GM21723 (cell line): Measurements from ENCODE around the gene RBM48.
"Not testable (repeated sequence)": the region's sequence is repeated elsewhere in the genome, so short reads cannot be mapped to it uniquely, and the experiment has no call there.

Source experiments
- ATAC-seq: cut with Tn5 transposase; IDR thresholded peaks from one replicate; pipeline ENCODE4 v1.9.1; 2021; ENCODE audit warnings: mild to moderate bottlenecking, moderate library complexity; ENCODE audit not compliant: unreplicated experiment

RBM48 gene

DNA sequence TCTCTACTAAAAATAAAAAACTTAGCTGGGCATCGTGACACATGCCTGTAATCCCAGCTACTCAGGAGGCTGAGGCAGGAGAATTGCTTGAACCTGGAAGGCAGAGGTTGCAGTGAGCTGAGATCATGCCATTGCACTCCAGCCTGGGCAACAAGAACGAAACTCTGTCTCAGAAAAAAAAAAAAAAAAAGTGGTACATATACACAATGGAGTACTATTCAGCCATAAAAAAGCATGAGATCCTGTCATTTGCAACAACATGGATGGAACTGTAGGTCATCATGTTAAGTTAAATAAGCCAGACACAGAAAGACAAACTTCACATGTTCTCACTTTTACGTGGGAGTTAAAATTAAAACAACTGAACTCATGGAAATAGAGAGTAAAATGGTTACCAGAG lies 14.9 kb downstream of the RBM48 start:
- not testable (repeated sequence) for ATAC-seq

DNA sequence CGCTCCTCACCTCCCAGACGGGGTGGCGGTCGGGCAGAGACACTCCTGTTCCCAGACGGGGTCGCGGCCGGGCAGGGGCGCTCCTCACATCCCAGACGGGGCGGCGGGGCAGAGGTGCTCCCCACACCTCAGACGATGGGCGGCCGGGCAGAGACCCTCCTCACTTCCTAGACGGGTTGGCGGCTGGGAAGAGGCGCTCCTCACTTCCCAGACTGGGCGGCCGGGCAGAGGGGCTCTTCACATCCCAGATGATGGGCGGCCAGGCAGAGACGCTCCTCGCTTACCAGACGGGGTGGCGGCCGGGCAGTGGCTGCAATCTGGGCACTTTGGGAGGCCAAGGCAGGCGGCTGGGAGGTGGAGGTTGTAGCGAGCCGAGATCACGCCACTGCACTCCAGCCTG lies 16.5 kb downstream of the RBM48 start:
- not testable (repeated sequence) for ATAC-seq

DNA sequence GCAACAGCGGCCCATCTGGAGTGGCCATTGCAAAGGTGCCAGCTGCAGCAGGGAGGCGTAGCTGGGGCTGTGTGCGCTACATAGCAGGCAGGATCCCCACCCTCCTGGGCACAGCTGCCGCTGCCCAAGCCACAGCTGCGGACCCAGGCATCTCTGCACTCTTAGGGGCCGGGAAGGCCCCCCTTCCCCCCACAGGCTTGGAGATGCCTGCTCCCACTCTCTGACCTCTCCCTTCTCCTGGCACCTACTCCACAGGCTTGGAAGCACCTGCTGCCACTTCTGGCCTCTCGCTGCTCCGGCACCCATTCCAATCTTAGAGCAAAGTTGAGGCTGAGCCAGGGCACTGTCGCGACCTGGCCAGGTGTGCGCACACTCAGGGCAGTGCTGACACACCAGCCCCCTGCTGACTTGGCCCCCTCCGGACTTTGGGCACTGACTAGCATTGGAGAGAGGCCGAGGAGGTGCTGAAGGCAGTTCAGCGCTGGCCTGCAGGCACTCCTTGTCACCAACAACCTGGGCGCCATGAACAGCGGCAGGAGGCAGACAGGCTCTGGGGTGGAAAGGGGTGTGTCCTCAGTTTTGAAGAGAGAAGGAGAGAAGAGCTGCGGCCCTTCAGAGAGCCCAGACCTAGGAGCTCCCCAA lies 18.4 kb downstream of the RBM48 start:
- ATAC-seq = no peak

DNA sequence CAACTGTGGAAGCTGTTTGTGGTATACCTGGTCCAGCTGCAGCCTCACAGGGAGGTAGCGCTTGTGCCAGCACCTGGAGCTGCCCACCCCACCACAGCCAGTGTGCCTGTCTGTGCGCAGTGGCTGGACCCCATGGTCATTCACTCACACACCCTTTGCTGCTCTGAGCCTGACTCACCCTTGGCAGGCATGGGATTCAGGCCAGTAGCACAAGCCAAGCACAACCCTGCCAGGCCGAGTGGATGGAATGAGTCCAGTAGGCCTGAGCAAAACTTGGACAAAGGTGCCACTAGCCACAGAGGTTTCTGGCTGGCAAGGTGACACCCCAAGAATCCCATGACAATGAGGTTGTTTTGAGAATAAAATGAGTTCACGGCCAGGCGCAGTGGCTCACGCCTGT lies 19.0 kb downstream of the RBM48 start:
- no peak for ATAC-seq

DNA sequence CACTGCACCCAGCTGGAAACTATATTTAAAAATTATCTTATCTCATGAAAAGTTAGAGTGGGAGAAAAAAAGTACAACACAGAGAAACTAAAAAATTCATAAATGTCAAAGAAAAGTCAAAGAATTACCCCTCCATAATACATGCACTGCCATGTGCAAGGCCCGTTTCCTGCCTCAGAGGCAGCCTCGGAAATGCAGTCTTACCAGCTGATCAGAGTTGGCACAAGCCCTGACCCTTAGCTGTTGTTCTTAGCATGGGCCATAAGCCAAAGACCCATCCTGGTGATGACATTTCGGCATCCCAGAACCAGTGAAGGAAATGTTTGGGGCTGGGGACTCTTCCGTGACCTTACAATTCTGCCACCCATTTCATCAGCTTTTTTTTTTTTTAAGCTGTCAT lies 21.6 kb downstream of the RBM48 start:
- ATAC-seq = no peak

DNA sequence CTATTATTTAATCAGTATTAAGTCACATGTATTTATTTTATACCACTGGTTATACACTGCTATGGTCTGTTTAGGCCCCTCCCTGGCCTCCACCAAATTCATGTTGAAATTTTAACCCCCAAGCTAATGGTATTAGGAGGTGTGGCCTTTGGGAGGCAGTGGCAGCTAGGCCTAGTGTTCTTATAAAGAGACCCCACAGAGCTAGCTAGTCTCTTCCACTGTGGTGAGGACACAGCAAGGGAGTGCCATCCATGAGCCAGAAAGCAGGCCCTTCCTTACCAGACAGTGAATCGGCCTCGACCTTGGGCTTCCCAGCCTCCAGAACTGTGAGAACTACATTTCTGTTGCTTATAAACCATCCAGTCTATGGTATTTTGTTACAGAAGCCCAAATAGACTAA lies 28.7 kb downstream of the RBM48 start:
- no peak for ATAC-seq

DNA sequence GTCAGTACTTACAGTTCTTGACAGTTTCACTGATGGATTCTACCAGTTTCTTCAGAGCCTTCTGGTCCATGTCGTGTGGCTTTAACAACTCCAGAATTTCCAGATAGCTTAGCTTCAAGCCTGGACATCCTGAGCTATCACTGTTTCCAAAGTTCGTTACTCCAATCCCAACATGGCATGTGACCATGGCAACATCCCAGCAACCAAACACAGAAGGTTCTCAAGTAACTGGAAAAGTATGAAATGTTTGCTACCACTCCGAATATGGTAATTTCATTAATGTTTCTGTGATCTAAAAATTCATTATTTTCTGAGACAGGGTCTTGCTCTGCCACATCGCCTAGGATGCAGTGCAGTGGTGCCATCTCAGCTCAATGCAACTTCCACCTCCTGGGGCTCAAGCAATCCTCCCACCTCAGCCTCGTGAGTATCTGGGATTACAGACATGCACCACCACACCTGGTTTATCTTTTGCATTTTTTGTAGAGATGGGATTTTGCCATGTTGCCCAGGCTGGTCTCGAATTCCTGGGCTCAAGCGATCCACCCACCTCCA lies 29.3 kb downstream of the RBM48 start:
- no peak for ATAC-seq

DNA sequence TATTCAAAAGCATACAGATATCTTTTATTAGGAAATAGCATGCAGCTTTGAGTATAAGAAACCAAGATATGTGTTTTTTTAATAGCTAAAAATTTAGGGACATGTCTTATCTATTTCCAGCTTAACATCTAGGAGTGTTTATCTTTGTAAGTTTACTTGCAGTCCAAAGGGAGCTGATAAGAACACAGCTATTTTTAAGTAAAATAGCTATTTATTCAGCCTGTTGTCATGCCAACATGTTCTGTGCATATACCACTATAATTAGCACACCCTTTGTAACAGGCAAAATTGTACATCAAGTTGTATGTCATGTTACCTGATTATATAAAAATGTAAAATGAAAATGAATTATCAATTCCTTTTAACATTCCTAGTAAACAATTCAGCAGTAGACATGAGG lies 32.0 kb downstream of the RBM48 start:
- ATAC-seq = no peak

DNA sequence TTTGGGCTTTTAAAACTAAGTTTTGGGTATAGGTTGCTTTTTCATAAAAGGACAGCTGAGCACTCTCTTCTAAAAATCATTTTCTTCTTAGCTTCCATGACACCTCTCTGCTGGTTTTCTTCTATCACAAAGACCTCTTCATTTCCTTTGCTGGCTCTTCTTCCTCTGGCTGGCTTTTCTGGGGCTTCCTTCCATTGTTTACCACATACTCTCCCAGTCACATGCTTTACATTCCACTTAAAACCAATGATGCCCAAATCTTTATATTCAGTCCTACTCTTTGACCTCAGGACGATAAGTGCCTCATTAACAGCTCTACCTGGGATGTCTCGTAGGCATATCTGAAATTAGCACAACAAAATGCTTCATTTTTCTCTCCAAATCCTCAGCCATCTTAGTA lies 34.8 kb downstream of the RBM48 start:
- ATAC-seq = no peak

DNA sequence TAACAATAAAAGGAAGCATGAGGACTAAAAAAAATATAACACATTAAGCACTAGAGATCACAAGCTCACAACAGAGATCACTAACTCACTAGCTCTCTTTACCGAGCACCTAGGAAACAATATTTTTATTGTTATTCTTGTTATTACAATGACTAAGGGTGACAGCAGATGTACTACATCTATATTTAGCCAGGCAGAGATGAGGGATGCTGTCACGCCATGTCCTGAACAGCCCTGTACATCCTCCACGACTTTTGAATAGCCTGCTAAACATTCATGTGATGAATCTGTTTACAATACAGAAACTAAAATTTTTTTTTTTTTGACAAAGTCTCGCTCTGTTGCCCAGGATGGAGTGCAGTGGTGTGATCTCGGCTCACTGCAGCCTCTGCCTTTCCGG lies 38.9 kb downstream of the RBM48 start:
- no peak for ATAC-seq

DNA sequence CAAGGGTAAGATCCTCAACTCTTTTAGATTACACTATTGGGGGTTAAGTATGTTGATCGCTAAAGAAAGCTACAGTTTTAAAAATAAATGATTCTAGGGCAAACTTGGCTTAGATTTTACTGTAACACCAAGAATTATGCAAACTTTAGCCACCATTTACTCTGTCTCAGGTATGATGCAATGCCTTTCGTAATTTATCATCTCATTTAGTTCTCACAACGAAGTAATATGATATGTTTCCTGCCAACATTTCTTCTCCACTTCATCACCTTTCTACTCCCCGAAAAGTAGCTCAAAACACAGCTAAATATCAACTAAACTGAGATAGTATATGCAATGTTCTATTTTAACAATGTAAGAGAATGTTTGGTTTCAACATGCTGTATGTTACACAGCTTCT lies 40.5 kb downstream of the RBM48 start:
- ATAC-seq = no peak

DNA sequence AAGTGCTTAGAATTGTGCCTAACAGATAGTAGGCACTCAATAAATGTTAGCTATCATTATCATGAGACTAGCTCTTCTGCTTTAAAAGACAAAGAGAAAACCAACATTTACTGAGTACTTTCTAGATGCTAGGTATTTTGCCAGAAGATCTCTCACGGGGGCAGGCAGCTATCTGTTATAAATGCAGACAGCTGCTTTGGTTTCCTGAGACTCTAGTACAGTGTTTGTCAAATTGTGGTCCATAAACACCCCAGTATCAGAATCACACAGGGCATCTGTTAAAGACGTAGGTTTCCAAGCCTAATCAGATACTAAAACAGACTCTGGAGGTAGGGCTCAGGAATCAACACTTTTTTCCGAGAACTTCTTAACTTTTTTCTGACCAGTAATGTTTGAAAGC lies 47.7 kb downstream of the RBM48 start:
- no peak for ATAC-seq

DNA sequence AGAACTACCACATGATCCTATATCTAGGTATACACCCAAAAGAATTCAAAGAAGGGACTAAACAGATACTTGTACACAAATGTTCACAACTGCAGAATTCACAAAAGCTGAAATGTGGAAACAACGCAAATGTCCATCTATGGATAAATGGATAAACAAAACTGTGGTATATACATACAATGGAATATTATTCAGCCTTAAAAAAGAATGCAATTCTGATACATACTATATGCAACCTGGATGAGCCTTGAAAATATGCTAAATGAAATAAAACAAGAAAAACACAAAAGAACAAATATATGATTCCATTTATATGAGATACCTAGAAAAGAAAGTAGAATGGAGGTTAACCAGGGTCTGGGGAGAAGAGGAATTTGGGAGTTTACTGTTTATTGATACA lies 54.4 kb downstream of the RBM48 start:
- no peak for ATAC-seq

DNA sequence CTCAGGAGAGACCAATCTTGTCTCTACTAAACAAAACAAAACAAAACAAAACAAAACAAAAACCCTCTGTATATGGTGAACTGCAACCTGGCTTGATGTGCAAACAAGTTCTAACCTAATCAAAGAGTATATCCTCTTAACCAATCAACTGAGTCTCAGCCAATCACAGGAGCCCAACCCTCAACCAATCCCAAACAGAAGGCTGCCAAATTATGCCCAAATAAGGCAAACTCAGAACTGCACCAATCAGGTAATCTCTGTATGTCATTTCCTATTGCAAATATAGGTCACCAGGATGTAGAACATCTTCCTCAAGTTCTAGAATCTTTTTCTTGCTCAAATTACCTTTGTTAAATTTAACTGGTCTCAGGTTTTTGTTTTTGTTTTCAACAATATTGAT lies 56.4 kb downstream of the RBM48 start:
- ATAC-seq = no peak

DNA sequence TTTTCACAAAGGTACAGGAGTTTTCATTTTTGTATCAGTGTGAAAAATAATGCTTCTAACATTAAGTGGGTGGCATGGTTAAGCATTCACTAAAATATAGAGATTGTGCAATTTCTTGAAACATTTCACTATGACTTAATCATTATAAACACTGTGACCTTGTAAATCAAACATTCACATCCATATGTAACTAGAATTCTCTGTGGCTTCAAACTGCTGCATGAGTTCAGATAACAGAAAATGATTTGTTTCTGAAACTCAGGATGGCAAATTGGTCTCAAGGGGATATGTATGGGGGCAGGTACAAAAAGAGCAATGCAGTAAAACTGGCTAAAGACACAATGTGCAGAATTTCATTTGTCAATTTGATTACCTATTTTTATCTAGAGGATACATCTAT lies 57.8 kb downstream of the RBM48 start:
- ATAC-seq = no peak

DNA sequence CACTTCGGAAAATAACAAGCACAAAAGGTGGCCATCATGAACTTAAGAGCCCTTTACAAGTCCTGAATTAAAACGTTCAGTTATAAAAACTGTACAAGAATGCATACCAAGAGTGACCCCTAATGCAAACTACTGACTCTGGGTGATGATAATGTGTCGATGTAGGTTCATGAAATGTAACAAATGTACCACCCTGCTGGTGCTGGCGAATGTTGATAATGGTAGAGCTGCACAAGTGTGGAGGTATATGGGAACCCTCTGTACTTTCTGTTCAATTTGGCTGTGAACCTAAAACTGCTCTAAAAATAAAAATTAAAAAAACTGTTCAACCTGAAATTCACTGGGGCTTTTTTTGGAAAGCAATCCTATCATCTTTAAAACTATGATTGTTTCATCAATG lies 58.2 kb downstream of the RBM48 start:
- ATAC-seq = no peak
